GM21390 (cell line): Measurements from ENCODE around the gene ZNF423.

Source experiments
- ATAC-seq: cut with Tn5 transposase; IDR thresholded peaks from one replicate; pipeline ENCODE4 v1.9.1; 2021; ENCODE audit not compliant: unreplicated experiment

The ZNF423 gene

GRCh38 chr16:49849037-49849753 lies 6.7 kb downstream of the ZNF423 start:
- ATAC-seq, result no peak

- ATAC-seq, result no peak
These were observed 7.4 kb downstream of the ZNF423 start for GRCh38 chr16:49848530-49848929.

DNA sequence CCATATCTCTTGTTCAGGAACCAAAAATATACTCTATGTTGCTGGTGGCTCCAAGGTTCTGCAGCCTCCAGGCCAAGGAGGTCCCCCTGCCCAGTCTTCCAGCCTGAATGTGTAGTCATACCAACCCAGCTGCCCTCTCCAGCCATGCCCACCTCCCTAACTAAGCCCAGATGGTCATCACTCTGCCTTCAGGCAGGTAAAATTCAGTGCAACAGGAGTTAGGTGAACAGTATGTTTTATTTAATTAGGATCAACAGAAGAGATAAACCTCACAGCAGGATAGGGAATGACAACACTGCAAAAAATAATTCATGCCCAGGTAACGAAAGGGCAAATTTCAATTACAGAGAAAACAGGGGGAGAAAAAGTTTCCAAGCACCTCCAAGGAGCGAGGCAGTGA lies 9.1 kb downstream of the ZNF423 start:
- ATAC-seq, result no peak

DNA sequence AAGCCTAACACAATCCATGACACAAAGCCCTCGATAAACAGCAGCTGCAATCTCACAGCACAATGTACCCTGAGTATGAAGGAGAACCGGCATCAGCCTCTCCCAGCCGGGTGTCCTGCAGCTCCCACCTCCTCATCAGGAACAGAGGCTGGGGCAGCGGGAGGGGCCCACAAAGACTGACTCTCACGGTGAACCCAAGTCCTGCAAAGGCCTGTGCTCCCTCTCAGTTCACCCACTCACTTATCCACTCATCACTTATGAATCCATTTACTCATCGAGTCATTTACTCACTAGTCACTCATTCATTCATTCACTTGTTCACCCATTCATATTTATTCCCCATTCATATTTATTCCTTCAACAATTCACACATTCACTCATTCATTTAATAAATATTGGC lies 11.6 kb downstream of the ZNF423 start:
- ATAC-seq, result no peak

DNA sequence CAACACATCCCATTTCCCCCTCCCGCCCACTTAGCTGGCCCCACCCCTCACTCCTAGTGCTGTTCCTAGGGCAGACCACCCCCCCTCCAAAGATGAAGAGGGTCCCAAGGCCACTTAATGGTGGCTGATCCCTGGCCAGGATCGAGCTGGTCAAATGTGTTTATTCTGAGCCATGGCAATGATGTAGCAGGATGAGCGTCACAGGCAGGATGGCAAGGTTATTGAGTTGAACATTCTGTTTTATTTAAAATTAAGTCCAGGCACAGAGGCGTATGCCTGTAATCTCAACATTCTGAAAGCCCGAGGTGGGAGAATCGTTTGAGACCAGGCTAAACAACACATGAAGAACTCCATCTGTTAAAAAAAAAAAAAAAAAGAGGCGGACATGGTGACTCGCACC lies 12.2 kb downstream of the ZNF423 start:
- no peak for ATAC-seq

GRCh38 chr16:49842972-49843371 lies 12.9 kb downstream of the ZNF423 start:
- no peak for ATAC-seq

DNA sequence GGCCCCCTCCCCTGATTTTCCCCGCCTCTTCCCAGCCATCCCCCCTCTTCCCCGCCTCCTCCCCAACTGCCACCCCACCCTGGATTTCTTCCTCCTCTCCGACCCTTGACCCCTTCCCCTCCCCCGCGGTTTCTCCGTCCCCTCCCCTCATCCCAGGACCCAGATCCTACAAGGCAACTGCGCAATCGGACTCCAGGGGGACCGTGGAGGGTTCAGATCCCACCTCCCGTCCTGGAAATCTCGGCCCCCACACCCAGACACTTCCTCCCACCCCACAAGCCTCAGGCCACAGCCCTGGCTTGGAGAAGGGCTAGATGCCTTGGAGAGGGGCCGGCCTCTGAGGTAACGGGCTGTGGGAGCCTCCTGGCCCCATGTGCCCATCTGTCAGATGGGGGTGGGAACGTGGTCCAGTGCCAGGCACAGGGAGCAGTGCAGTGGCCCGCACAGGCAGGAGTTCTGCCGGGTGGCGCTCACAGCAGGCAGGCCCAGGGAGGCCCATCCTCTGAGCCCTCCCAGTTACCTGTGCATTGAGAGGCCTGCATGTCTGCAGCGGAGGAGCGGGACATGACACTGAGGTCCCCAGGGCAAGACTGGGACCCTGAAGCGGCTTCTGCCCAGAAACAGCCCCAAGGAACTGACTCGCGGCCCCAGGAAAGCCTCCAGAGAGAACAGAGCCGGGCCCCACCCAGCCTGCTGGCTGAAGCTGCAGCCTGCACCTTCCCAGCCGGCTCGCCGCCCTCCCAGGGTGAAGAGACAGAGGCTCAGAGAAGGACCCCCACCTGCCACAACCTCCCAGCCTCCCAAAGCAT lies 16.7 kb downstream of the ZNF423 start:
- ATAC-seq, result no peak

DNA sequence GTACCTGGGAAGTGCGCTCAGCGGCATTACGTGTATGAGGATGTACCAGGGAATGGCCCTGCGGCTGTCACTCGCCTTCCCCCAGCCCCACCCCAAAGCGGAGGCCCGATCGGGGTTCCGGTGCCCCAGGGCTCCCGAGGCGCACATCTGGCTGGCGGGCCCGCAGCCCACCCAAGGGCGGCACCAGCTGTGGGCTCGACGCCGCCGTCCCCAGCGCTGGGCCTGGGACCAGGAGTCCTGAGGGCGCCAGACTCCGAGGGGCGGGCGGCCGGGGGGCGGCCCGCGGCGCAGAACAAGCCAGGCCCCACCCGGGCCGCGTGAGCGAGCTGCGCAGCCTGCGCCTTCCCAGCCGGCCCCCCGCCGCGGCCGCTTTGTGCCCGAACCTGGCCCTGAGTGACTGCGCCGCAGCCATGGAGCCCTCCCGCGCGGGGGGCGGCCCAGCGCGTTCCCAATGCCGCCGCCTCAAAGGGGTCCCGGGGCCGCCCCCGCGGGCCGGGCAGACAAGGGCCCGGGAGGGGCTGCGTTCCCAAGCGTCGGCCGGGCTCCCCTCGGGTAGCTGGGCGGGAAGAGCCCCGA lies 17.4 kb downstream of the ZNF423 start:
- ATAC-seq, result no peak

- no peak for ATAC-seq
These were observed 18.1 kb downstream of the ZNF423 start for GRCh38 chr16:49837688-49838410.

GRCh38 chr16:49836668-49837067 lies 19.2 kb downstream of the ZNF423 start:
- ATAC-seq, result no peak

- ATAC-seq, result no peak
These were observed 19.7 kb downstream of the ZNF423 start for GRCh38 chr16:49836218-49836617.

GRCh38 chr16:49835161-49835777 lies 20.6 kb downstream of the ZNF423 start:
- ATAC-seq, result no peak

GRCh38 chr16:49834531-49835151 lies 21.3 kb downstream of the ZNF423 start:
- ATAC-seq, result no peak

- ATAC-seq, result no peak
These were observed 21.9 kb downstream of the ZNF423 start for GRCh38 chr16:49833796-49834530.

DNA sequence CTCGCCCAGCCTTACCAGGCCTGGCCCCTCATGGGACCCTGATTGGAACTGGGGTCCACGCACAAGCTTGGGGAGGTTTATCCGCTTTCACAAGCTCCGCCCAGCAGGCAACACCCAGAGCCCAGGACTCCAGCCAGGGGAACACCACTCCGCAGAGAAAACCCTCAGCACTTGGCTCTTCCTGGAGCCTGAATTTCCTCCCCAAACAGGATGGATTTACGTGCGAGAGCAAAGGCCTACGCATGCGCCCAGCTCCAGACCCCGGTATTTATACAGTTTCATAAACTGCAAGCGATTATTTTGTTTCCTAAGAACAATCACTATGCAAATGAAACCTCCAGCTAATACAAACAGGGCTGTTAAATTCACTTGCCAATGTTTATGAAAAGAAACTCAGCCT lies 22.8 kb downstream of the ZNF423 start:
- ATAC-seq, result no peak

- no peak for ATAC-seq
These were observed 23.7 kb downstream of the ZNF423 start for GRCh38 chr16:49832177-49832576.

DNA sequence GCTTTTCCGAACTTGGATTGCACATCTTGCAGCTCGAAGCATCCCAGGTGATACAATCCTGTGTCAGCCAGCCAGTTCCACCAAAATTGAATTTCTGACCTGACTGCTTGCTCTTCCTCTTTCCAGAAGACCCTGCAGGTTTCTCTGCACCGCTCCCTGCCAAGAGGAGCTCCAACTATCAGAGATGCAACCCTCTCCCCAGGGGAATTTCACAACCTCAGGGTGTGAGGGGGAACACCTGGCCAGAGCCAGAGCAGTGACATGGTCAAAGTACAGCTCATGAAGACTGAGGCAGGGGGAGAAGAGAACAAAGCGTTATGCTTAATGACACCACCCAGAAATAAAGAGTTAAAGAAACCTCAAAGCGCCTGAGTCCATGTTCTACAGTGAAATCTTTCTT lies 25.0 kb downstream of the ZNF423 start:
- no peak for ATAC-seq

DNA sequence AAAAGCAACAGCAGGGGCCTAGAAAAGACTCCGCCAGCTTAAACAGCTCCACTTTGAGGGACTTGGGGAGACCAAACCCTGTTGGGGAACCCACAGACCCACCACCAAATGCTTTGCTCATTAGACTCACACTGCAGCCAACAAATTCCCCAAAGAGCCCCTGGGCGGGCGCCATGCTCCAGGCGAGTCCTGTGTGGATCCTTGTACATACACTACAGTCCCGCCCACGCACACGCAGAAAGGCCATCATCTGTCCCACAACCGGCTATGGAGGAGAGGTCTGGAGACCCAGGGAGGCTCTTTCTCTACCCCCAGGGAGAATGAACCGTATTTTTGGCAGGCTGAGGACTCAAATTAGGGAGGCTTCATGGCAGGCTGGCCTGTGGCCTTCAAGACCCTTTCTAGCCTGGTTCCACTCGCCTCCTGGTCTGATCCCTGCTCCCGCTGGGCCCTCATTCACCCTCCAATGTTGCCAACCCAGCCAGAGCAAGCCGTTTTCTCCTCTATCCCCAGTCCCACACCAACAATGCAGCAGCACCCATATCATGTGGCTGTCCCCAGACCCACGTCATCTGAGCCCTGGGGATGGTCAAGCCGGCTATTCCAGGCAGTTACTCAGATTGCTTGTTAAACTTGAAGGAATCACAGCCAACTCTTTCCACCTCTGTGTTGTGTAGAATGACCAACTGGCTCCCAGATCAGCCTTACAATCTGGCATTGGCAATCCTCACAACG lies 27.2 kb downstream of the ZNF423 start:
- ATAC-seq, result no peak

DNA sequence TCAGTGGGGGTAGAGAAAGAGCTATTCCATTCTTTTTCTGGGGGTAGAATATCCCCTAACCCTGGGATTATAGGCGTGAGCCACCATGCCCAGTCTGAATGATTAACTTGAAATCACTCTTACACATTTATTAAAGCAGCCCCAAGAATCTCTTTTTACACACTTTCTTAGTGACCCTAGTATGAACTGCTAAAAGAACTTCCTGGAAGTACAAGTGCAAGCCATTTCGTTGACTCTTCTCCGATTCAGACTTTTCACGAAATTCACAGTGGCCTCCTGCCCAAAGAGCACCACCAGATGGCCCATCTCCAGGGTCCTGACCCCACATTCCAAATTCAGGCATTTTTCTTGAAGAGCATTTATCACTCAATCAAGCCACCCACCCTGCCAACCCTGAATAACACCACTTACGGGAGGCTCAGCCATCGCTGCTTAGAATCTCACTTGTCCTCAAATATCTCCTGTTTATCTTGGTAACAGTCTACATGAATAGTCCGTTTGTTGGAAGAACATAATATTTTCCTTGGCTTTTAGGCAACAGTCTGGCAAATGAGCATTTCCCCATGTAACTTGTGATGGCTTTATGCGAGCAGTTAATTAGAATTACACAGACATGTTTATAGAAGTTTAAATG lies 28.0 kb downstream of the ZNF423 start:
- no peak for ATAC-seq
